HTR-8/SVneo (cell line): ENCODE results near the gene TMEM182.
A peak's percentile ranks its signal among the peaks of the same experiment; 100 is the strongest.

ENCODE experiments used
- DNase-seq: peaks from one replicate; pipeline ENCODE4 v3.0.0; 2011; ENCODE audit warnings: low spot score, mixed read lengths; ENCODE audit not compliant: insufficient read length
- FAIRE-seq: peaks from 2 replicates; lab custom pipeline; 2011; peaks lifted over from hg19 to GRCh38; lab: Jason Lieb, UNC

The TMEM182 gene

DNA sequence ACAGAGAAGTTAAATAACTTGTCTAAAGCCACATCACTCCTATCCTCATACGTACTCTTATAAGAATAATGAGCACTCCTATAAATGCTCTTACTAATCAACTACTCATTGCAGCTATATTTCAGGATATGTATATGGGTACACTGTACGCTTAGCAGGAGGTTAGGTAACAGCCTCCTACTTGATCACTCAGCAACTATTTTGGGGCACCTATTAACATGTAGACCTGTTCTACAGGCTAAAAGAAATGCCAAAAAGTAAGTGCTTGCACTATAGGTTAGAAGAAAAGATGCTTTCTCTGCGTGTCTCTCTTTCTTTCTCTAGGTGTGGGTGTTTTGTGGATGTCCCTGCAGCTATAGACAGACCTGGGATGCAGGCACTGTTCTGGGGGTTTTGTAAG is 83.1 kb downstream of the TMEM182 start:
- no peak for FAIRE-seq

DNA sequence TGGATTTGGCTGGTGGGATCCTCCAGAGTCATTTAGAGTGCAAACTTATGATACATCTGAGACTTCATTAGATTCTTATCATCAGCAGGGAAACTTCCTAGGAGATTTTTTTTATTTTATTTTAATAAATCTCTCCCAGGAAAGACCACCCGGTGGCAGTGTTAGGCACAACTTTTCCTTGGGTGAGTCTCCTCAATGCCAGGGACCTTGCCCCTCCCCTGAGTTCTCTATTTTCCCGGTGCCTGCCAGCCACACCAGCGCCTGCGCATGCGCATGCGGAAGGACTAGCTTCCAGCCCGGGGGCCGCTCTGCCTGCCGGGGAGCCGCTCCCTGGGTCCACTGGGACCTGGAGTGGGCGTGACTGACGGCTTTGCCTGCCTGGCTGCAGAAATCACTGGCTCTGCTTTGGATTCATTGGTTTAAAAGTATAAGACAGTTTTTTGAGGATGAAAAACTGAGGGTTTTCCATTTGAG is 86.6 kb downstream of the TMEM182 start:
- DNase-seq (peak; percentile 67), FAIRE-seq (no peak)

More for the DNA sequence above, 83.1 kb downstream of the TMEM182 start:
- DNase-seq = no peak

DNA sequence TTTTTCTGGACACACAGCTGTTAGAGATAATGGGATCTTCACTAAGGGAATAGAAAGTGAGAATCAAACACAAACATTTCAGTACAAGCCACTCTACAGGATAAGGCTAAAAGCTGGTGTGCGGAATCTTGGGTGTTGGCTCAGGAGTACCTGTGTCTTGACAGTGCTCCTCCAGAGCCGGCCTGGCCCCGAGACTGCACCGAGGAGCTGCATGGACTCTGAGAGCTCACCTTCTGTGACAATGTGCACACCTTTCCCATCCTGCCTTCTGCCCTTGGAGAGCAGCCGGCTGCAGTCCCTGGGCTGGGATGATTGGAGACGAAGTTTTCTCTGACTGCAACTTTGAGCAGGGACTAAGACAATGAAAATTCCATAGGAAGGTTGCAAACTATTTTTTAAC is 89.1 kb downstream of the TMEM182 start:
- DNase-seq (no peak), FAIRE-seq (no peak)

DNA sequence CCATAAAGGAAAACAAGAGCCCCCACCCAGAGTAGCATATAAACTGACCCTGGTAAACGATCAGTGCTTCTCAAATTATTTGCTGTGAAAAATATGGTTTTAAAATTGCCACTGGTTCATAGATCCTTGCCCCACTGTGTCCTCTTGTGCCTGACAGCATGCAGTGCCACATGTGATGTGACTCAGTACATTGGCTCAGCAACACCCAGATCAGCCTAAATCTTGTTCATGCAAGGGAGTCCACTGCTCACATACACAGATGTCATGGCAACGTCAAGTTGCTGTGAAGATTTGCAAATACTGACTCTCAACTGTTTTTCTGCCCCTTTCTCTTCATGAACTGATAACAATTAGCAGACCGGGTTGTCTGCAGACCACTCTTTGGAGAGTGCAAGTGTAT is 91.0 kb downstream of the TMEM182 start:
- DNase-seq = no peak
- FAIRE-seq = no peak
